Right lobe of liver (tissue), 4 donors: ENCODE data around the gene C11orf68.

Experiments
- POLR2A ChIP-seq: fragments of 450-650 bp; IDR thresholded peaks from one replicate; pipeline ENCODE4 v1.6.1; 2017; ENCODE audit warnings: antibody characterized with exemption, mild to moderate bottlenecking
- TF ChIP-seq, protein P1 (sequence below), 4 donors: fragments of 200-600 bp in 3 of 4; fragments of 450-650 bp in 1 of 4; IDR thresholded peaks; one replicate each; pipeline versions ENCODE4 v1.5.1 to v1.8.0; 2016 to 2022; ENCODE audit warnings: antibody characterized with exemption in 4 of 4, mild to moderate bottlenecking in 2 of 4
- donor health status: DM: no; HTN: no; CAD: no.
- donor health status: DM: no; HTN: no; CAD: no.
- donor health status: DM: no; HTN: yes; CAD: no.

DNA sequence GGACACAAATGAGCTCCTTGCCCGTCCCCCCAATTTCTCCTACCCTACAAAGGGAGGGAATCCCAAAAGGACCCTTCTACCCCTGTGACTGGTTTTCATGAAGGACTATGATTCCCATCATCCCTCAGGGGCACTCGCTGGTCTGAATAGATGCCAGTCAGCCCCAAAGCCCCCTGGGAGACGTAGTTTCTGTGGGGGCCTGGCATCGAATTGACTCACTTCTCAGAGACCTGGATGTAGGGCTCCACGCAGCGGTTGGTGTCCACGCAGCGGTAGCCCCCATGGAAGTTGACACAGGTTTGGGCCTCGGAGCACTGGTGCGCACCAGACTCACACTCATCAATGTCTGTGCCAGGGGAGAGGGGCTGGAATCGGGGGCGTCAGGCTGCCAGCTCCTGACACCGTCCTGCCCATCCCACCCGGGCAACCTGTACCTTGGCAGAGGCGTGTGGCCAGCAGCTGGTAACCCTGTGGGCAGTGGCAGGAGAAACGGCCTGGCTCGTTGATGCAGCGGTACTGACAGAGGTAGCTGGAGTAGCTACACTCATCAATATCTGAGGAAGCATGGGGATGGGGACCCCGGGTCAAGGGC lies 50.7 kb downstream of the C11orf68 start:
- TF ChIP-seq, protein P1, sequence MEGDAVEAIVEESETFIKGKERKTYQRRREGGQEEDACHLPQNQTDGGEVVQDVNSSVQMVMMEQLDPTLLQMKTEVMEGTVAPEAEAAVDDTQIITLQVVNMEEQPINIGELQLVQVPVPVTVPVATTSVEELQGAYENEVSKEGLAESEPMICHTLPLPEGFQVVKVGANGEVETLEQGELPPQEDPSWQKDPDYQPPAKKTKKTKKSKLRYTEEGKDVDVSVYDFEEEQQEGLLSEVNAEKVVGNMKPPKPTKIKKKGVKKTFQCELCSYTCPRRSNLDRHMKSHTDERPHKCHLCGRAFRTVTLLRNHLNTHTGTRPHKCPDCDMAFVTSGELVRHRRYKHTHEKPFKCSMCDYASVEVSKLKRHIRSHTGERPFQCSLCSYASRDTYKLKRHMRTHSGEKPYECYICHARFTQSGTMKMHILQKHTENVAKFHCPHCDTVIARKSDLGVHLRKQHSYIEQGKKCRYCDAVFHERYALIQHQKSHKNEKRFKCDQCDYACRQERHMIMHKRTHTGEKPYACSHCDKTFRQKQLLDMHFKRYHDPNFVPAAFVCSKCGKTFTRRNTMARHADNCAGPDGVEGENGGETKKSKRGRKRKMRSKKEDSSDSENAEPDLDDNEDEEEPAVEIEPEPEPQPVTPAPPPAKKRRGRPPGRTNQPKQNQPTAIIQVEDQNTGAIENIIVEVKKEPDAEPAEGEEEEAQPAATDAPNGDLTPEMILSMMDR (IDR thresholded peaks at IDR 0.05): no peak
- TF ChIP-seq POLR2A: no peak
